Measurements from ENCODE around the gene SMOC2. TPM values are rescaled to one million over a fixed set of nuclear protein-coding genes. Genes with fewer than 3 reads are reported as not detected.
"Not testable (repeated sequence)": the region's sequence is repeated elsewhere in the genome, so short reads cannot be mapped to it uniquely, and the experiment has no call there.

The SMOC2 gene
- total RNA-seq, 4 donors from 2014 or later = 9.0 to 25.7 (median 15.2) TPM

- TF ChIP-seq POLR2A (IDR thresholded peaks at IDR 0.05) = no peak
- no peak for TF ChIP-seq CTCF (IDR thresholded peaks at IDR 0.05)
- H3K4me1 ChIP-seq = peaks cover 5 to 10% of the 10 kb centered on the region in 2 donors
- no peaks in the 10 kb centered on the region for H3K9me3 ChIP-seq
- H3K27me3 ChIP-seq = no peaks in the 10 kb centered on the region
- no peak overlapping the region for H3K27ac ChIP-seq
- no peaks in the 10 kb centered on the region for H3K36me3 ChIP-seq
- 90 to 92% methylated on average over 6 of the region's 6 CpGs for WGBS, 2 donors
- no peak for DNase-seq
- intact Hi-C loops (cut with DNase I) = no loop called here
- no peak overlapping the region for H3K4me3 ChIP-seq (replicated peaks in 1 of 3)
Observed at GRCh38 chr6:168534265-168534664, 93.3 kb downstream of the SMOC2 start.

GRCh38 chr6:168535711-168536110 is 94.7 kb downstream of the SMOC2 start:
- no peak for DNase-seq
- Histone ChIP-seq H3K27me3 (no peaks in the 10 kb centered on the region), H3K4me3 (replicated peaks in 1 of 3) (no peak overlapping the region), H3K4me1 (peaks cover 5 to 10% of the 10 kb centered on the region in 2 donors), H3K27ac (no peak overlapping the region), H3K36me3 (no peaks in the 10 kb centered on the region), H3K9me3 (no peaks in the 10 kb centered on the region)
- intact Hi-C loops (cut with DNase I) = loop anchor here (5.0 kb wide), 1 partner anchor 163 kb away; no protein-coding TSS in a partner anchor
- TF ChIP-seq CTCF (IDR thresholded peaks at IDR 0.05) (no peak), POLR2A (IDR thresholded peaks at IDR 0.05) (no peak)
- whole genome bisulfite sequencing, 2 donors = 86% methylated on average over 21 to 22 of the region's 22 CpGs

DNA sequence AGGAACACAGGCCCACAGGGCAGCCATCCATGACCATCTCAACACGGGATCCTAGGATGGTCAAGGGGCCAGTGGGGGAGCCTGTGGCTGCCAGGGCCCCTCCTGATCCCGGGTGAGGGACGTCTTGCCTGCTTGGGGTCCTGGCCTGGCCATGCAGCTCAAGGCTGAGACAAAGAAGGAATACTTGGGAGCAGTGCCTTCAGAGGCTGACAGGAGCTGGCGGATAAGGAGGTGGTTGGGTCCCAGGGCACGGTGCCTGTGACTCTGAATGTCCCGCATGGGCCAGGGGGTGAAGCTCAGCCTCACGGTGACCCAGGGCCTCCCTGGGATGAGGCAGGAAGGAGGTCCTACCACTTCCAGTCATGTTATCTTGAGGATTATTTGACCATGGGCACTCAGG is 95.2 kb downstream of the SMOC2 start:
- intact Hi-C loops (cut with DNase I) = loop anchor here (5.0 kb wide), 1 partner anchor 164 kb away; no protein-coding TSS in a partner anchor
- H3K27ac ChIP-seq = no peak overlapping the region

GRCh38 chr6:168536665-168537539 is 95.9 kb downstream of the SMOC2 start:
- H3K4me3 ChIP-seq (replicated peaks in 1 of 3) = no peak overlapping the region
- no peak for DNase-seq
- H3K27me3 ChIP-seq = no peaks in the 10 kb centered on the region
- peaks cover 5 to 10% of the 10 kb centered on the region in 2 donors for H3K4me1 ChIP-seq
- intact Hi-C loops (cut with DNase I) = loop anchor here (5.0 kb wide), 1 partner anchor 165 kb away; no protein-coding TSS in a partner anchor
- TF ChIP-seq CTCF (IDR thresholded peaks at IDR 0.05) (no peak), POLR2A (IDR thresholded peaks at IDR 0.05) (no peak)
- WGBS, 2 donors = 88 to 92% methylated on average over 14 to 17 of the region's 17 CpGs
- no peaks in the 10 kb centered on the region for H3K36me3 ChIP-seq
- no peaks in the 10 kb centered on the region for H3K9me3 ChIP-seq
- no peak overlapping the region for H3K27ac ChIP-seq

More for the DNA sequence above, 95.2 kb downstream of the SMOC2 start:
- Histone ChIP-seq H3K4me3 (replicated peaks in 1 of 3) (no peak overlapping the region), H3K36me3 (no peaks in the 10 kb centered on the region), H3K27me3 (no peaks in the 10 kb centered on the region), H3K9me3 (no peaks in the 10 kb centered on the region), H3K4me1 (peaks cover 5 to 10% of the 10 kb centered on the region in 2 donors)
- 79 to 83% methylated on average over 1 to 7 of the region's 7 CpGs for WGBS, 2 donors
- no peak for DNase-seq
- no peak for TF ChIP-seq POLR2A (IDR thresholded peaks at IDR 0.05)
- no peak for TF ChIP-seq CTCF (IDR thresholded peaks at IDR 0.05)

DNA sequence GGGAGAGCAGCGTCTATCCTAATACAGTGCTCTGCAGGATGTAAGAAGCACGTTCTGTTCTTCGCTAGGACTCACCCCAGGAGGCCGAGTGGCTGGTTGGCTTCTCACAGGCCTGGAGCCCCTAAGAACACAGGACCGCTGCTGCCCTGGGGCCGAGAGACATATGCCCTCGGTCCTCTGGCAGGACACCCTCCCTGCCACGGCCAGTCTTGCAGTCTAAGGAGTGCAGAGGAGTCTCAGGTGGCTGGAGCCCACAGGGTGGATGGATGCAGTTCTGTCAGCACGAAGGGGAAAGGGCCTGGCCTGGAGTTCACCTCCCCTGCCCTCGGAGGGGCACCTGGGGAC is 96.5 kb downstream of the SMOC2 start:
- Histone ChIP-seq H3K9me3 (no peaks in the 10 kb centered on the region), H3K4me3 (replicated peaks in 1 of 3) (no peak overlapping the region), H3K27me3 (no peaks in the 10 kb centered on the region), H3K36me3 (no peaks in the 10 kb centered on the region), H3K4me1 (peaks cover 5 to 10% of the 10 kb centered on the region in 2 donors), H3K27ac (no peak overlapping the region)
- WGBS, 2 donors = 87 to 92% methylated on average over 7 to 10 of the region's 10 CpGs
- DNase-seq = no peak
- intact Hi-C loops (cut with DNase I) = loop anchor here (5.0 kb wide), 1 partner anchor 165 kb away; no protein-coding TSS in a partner anchor
- TF ChIP-seq POLR2A (IDR thresholded peaks at IDR 0.05) (no peak), CTCF (IDR thresholded peaks at IDR 0.05) (no peak)

- H3K27ac ChIP-seq; H3K9me3 ChIP-seq; H3K36me3 ChIP-seq; H3K4me3 ChIP-seq (replicated peaks in 1 of 3); DNase-seq; H3K27me3 ChIP-seq; H3K4me1 ChIP-seq: not testable (repeated sequence)
- intact Hi-C loops (cut with DNase I) = loop anchor here (5.0 kb wide), 1 partner anchor 166 kb away; no protein-coding TSS in a partner anchor
- WGBS, 2 donors = 81 to 89% methylated on average over 9 to 14 of the region's 14 CpGs
Observed at GRCh38 chr6:168538188-168538891, 97.4 kb downstream of the SMOC2 start.

Measured in thyroid gland (tissue), 4 donors.